HG03521 (cell line): ENCODE data around the gene GLI1.
"Not testable (repeated sequence)": the region's sequence is repeated elsewhere in the genome, so short reads cannot be mapped to it uniquely, and the experiment has no call there.

Source experiments
- ATAC-seq: cut with Tn5 transposase; IDR thresholded peaks from one replicate; pipeline ENCODE4 v1.9.1; 2021; ENCODE audit warnings: mild to moderate bottlenecking, moderate library complexity; ENCODE audit not compliant: unreplicated experiment

The GLI1 gene

GRCh38 chr12:57517187-57517586 lies 57.6 kb downstream of the GLI1 start:
- ATAC-seq, result no peak

DNA sequence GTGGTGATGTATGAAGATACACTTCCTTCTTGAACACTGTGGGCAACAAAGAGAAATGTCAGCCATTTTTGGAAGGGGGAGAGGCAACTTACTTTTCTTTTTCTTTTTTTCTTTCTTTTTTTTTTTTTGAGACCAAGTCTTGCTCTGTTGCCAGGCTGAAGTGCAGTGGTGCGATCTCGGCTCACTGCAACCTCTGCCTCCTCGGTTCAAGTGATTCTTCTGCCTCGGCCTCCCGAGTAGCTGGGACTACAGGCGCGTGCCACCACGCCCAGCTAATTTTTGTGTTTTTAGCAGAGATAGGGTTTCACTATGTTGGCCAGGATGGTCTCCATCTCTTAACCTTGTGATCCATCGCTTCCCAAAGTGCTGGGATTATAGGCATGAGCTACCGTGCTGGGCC lies 58.1 kb downstream of the GLI1 start:
- not testable (repeated sequence) for ATAC-seq

DNA sequence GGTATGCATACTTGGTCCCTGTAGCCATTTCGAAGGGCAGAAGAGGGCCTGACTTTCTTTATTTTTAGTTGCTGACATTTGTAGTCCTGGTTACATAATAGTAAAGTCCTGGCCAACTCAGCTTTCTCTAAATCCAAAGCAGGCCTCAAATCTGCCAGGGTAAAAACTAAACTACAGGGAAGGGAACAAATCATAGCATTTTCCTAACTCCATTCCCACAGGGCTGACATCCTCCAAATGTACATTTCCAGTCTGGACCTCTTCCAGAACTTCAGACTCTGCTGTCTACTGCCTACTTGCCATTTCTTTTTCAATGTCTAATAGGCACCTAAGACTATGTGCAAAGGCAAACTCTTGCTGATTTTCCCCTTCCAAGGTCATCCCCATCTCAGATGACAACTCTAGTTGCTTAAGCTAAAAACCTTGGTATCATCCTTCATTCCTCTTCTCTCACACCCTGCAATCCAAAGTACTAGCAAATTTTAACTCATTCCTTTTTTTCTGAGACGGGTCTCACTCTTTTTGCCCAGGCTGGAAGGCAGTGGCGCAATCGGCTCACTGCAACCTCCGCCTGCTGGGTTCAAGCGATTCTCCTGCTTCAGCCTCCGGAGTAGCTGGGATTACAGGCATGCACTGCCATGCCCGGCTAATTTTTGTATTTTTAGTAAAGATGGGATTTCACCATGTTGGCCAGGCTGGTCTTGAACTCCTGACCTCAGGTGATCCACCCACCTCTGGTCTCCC lies 58.8 kb downstream of the GLI1 start:
- no peak for ATAC-seq

DNA sequence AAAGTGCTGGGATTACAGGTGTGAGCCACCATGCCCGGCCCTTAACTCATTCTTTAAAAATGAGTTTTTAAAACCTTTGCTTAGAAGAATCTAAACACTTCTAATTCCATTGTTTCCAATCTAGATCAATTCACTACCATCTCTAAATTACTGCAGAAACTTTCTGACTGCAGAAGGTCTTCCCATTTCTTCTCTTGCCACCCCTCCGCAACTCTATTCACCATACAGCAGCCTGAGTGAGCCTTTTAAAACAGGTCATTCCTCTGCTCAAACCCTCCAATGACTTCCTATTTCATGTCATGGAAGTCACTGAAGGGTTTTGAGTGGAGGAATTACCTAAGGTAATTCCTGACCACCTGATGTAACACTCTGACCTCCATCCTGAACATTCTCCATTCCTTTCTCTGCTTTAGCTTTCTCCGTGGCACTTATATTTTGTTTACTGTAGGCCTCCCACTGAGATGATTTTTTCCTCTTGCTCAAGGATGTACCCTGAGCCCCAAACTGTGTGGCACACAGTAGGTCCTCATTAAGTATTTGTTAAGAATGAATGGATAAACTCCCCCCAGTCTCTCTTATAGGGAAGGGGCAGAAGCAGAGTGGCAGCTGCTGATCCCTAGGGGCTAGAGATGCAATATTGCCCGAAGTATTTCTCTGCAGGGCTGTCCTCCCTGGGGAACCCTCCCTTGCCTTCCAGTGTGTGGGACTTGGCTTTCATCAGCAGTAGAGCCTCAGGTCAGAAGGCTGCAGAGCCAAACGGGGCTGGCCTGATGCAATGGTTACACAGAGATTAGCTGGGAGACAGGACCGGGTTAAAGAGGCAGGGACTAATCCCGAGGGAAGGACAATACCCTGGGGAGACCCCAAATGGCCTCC lies 59.6 kb downstream of the GLI1 start:
- ATAC-seq, result no peak

DNA sequence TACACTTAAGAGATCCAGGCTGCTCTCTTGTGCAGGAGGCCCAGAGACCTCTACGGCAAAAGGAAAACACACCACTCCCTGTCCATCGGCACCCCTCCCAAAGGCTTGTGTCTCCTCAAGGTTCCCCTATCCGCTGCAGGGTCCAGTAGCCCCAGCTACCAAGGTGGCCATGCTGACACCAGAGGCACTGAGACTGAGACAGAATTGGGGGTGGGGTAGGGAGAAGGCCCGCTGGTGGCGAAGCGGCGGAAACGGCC lies 60.1 kb downstream of the GLI1 start:
- peak; percentile 2 for ATAC-seq

GRCh38 chr12:57520053-57520818 lies 60.7 kb downstream of the GLI1 start, which contains the start of gene DDIT3:
TSS of gene DDIT3 (minus strand) at chr12:57520514. CDS start at chr12:57517406, 3,108 bp downstream.
- peak; percentile 69 for ATAC-seq

- ATAC-seq, result no peak
Measured at GRCh38 chr12:57521525-57522010, 62.0 kb downstream of the GLI1 start.
